Smooth muscle cell of the brain vasculature (primary cell): ENCODE results near the gene SPATA3.
"Not testable (repeated sequence)": the region's sequence is repeated elsewhere in the genome, so short reads cannot be mapped to it uniquely, and the experiment has no call there.

Experiments used
- DNase-seq: peaks from one replicate; pipeline ENCODE4 v3.0.0-alpha.2; 2012; ENCODE audit warnings: low read depth, low spot score

SPATA3 gene

GRCh38 chr2:230996661-230997060 lies 740 bp downstream of the SPATA3 start:
- DNase-seq = no peak

- no peak for DNase-seq
Measured at GRCh38 chr2:230998882-230999281, 3.0 kb downstream of the SPATA3 start.

GRCh38 chr2:230999477-230999876 lies 3.6 kb downstream of the SPATA3 start:
- no peak for DNase-seq

- no peak for DNase-seq
Measured at GRCh38 chr2:231000211-231000904, 4.4 kb downstream of the SPATA3 start.

GRCh38 chr2:231001036-231001435 lies 5.1 kb downstream of the SPATA3 start:
- DNase-seq = no peak

- DNase-seq = no peak
Measured at GRCh38 chr2:231001921-231002320, 6.0 kb downstream of the SPATA3 start.

GRCh38 chr2:231002641-231003040 lies 6.7 kb downstream of the SPATA3 start:
- DNase-seq = no peak

GRCh38 chr2:231003186-231003585 lies 7.3 kb downstream of the SPATA3 start:
- no peak for DNase-seq

- DNase-seq = not testable (repeated sequence)
Measured at GRCh38 chr2:231004930-231005329, 9.0 kb downstream of the SPATA3 start.

- DNase-seq = no peak
Measured at GRCh38 chr2:231007286-231008098, 11.6 kb downstream of the SPATA3 start.

GRCh38 chr2:231008131-231008530 lies 12.2 kb downstream of the SPATA3 start:
- no peak for DNase-seq

- no peak for DNase-seq
Measured at GRCh38 chr2:231009236-231009919, 13.5 kb downstream of the SPATA3 start.

- no peak for DNase-seq
Measured at GRCh38 chr2:231010201-231010730, 14.3 kb downstream of the SPATA3 start.

GRCh38 chr2:231011526-231011925 lies 15.6 kb downstream of the SPATA3 start:
- no peak for DNase-seq

GRCh38 chr2:231012463-231012862 lies 16.5 kb downstream of the SPATA3 start:
- DNase-seq = no peak

GRCh38 chr2:231013820-231014219 lies 17.9 kb downstream of the SPATA3 start:
- no peak for DNase-seq

- no peak for DNase-seq
Measured at GRCh38 chr2:231015478-231015877, 19.6 kb downstream of the SPATA3 start.

- no peak for DNase-seq
Measured at GRCh38 chr2:231015926-231016325, 20.0 kb downstream of the SPATA3 start.

- DNase-seq = no peak
Measured at GRCh38 chr2:231016566-231017230, 20.8 kb downstream of the SPATA3 start.

GRCh38 chr2:231017231-231017598 lies 21.3 kb downstream of the SPATA3 start:
- DNase-seq = no peak

GRCh38 chr2:231018184-231018583 lies 22.3 kb downstream of the SPATA3 start:
- DNase-seq = no peak

- DNase-seq = not testable (repeated sequence)
Measured at GRCh38 chr2:231025059-231025458, 29.1 kb downstream of the SPATA3 start.
